Measurements from ENCODE around the gene SMIM38. TPM values are rescaled to one million over a fixed set of nuclear protein-coding genes. Genes with fewer than 3 reads are reported as not detected.

Gene SMIM38
- total and polyA plus RNA-seq, 2 experiments from 2014 or later, result 0.38 TPM; not detected in 1

GRCh38 chr11:69127884-69128283 lies 27.9 kb upstream of the SMIM38 start:
- ATAC-seq (no peak), DNase-seq (ENCODE audit: low spot score) (no peak)
- H3K4me1 Mint-ChIP-seq, result peaks cover 17% of the 10 kb centered on the region
- Histone ChIP-seq H3K4me1 (ENCODE audit: insufficient read depth) (peaks cover 15% of the 10 kb centered on the region; the same call in 1 of the 2 replicates), H4K20me1 (replicated peaks; ENCODE audit: insufficient read depth) (no peaks in the 10 kb centered on the region), H3K36me3 (ENCODE audit: insufficient read depth) (peaks cover under 1% of the 10 kb centered on the region; the same call in 1 of the 2 replicates), H3K27ac (ENCODE audit: low read depth) (no peak overlapping the region), H3K4me2 (no peak overlapping the region), H3K4me3 (no peak overlapping the region), H3K27me3 (ENCODE audit: insufficient read depth) (no peaks in the 10 kb centered on the region), H3F3A (replicated peaks; ENCODE audit: low read depth) (no peaks in the 10 kb centered on the region), H3K9me2 (ENCODE audit: insufficient read depth) (0 out of 2 replicates have a peak, but pooled peaks cover 4% of the 10 kb centered on the region), H3K79me2 (replicated peaks; ENCODE audit: insufficient read depth) (no peaks in the 10 kb centered on the region), H2AFZ (no peak overlapping the region)
- H3K27ac Mint-ChIP-seq, result no peak overlapping the region
- peaks cover 14% of the 10 kb centered on the region; the same call in 2 of the 3 replicates for H3K36me3 Mint-ChIP-seq (ENCODE audit: low read depth)
- no peak overlapping the region for H3K4me3 Mint-ChIP-seq
- peaks cover 29% of the 10 kb centered on the region for H3K9me3 Mint-ChIP-seq
- no peak for TF ChIP-seq CREB1 (CRISPR knock-in tag; IDR thresholded peaks at IDR 0.05; ENCODE audit: low read depth)
- no peak for TF ChIP-seq ZNF462 (CRISPR knock-in tag; IDR thresholded peaks at IDR 0.05)
- no peak for TF ChIP-seq ZNF331 (CRISPR knock-in tag; IDR thresholded peaks at IDR 0.05; ENCODE audit: low read depth)
- TF ChIP-seq ZNF114 (CRISPR knock-in tag; IDR thresholded peaks at IDR 0.05), result no peak
- no peak for TF ChIP-seq CTCF (conservative IDR thresholded peaks at IDR 0.05; ENCODE audit: low read depth in 2 of 2)
- H3K27me3 Mint-ChIP-seq (ENCODE audit: insufficient read depth, low read depth, poor library complexity), result peaks cover 9% of the 10 kb centered on the region

All from GM23338 (cell line).